ENCODE measurements around the gene SCNN1B.
"Not testable (repeated sequence)": the region's sequence is repeated elsewhere in the genome, so short reads cannot be mapped to it uniquely, and the experiment has no call there.

Gene SCNN1B

DNA sequence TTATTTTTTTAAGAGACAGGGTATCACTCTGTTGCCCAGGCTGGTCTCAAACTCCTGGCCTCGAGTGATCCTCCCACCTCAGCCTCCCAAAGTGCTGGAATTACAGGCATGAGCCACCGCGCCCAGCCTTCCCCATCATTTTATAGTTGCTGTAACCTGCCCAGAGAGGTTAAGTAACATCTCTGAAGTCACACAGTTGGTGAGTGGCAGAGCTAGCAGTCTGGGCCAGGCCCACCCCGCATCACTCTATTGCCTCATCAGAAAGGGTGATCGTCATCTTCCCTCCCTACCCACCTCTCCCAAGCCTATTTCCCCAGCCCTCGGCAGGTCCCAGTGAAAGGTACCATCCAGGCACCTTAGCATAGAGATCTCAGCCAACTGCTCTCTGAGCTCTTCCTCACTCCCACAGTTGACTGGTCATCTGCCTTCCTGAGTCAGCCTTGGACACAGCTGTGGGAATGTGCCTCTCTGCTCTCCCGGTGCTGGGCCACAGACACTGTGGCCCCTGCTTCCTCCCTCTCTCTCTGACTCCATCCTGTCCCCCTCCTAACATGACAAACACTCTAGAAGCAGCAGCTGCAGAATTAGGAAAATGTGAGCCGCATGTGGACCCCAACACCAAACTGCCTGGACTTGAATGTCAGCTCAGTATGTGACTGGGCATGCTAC lies 57.1 kb downstream of the SCNN1B start:
- TF ChIP-seq, protein P1, sequence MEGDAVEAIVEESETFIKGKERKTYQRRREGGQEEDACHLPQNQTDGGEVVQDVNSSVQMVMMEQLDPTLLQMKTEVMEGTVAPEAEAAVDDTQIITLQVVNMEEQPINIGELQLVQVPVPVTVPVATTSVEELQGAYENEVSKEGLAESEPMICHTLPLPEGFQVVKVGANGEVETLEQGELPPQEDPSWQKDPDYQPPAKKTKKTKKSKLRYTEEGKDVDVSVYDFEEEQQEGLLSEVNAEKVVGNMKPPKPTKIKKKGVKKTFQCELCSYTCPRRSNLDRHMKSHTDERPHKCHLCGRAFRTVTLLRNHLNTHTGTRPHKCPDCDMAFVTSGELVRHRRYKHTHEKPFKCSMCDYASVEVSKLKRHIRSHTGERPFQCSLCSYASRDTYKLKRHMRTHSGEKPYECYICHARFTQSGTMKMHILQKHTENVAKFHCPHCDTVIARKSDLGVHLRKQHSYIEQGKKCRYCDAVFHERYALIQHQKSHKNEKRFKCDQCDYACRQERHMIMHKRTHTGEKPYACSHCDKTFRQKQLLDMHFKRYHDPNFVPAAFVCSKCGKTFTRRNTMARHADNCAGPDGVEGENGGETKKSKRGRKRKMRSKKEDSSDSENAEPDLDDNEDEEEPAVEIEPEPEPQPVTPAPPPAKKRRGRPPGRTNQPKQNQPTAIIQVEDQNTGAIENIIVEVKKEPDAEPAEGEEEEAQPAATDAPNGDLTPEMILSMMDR (IDR thresholded peaks at IDR 0.05; ENCODE audit: low read depth, low read length, missing control alignments) = no peak
- DNase-seq (ENCODE audit: extremely low read depth, low read depth) = no peak
- H3K4me3 ChIP-seq (replicated peaks; ENCODE audit: low read depth, low read length) = no peak overlapping the region

DNA sequence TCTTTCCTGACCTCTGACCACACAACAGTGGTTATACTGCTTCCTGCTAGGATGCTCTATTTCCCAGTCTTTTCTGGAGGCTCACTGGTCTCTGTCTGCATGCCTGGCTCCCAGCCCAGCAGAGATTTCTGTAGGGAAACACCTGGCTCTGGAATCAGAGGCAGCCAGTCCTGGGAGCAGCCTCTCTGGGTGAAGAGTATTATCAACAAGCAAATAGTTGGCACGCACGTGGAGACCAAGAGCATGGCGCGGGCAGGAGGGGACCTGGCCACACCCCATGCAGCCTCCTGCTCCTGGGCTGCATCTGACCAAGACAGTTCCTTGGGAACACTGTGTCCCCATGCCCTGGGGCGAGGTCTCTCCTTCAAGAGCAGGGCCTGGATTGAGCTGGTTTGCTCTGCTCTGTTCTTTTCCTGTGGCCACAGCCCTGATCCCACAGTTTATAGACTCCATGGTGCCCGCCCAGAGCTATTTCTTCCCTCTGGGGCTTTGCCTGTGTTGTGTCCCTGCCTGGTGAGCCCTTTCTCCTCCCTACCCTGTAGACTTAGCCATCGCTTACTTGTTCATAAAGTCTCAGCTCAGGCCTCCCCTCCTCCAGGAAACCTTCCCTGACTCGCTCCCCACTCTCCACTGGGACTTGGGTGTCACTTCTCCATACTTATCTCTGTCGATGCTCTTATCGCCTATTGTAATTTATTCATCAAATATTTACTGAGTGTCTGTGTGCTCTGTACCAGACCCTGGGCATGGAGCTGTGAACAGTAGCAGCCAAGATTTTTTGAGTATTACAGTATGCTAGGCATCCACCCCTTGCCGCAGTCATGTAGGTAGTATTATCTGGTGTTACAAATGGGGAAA lies 60.6 kb downstream of the SCNN1B start:
- TF ChIP-seq, protein P1 (IDR thresholded peaks at IDR 0.05; ENCODE audit: low read depth, low read length, missing control alignments) = no peak

DNA sequence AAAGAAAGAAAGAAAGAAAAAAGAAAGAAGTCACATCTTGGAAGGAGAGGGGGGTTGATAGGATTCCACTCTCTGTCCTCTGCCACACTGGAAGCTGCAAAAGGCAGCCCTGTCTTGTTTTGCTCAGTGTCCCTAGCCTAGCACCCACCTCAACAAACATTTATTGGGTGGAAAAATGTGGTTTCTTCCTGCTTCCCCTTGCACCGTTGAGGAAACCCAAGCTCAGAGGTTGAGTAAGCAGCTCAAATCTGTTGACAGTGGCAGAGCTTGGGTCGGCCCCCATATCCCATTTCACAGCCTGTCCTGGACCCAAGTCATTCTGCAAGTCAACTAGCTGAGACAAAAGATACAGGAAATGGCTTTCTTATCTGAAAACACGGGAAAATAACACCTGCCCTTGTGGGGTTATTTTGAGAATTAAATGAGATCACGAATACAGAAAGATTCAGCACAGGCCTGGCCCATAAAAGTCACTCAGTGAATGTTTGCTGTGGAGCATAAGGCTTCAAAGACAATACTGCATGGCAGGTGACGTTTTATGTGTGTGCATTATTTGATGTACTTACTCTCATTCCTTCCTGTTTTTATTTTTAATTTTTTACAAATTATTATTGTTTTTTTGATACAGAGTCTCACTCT lies 63.6 kb downstream of the SCNN1B start:
- no peak overlapping the region for H3K4me3 ChIP-seq (replicated peaks; ENCODE audit: low read depth, low read length)
- DNase-seq (ENCODE audit: extremely low read depth, low read depth) = no peak
- TF ChIP-seq, protein P1 (IDR thresholded peaks at IDR 0.05; ENCODE audit: low read depth, low read length, missing control alignments) = no peak

More for the DNA sequence above, 60.6 kb downstream of the SCNN1B start:
- H3K4me3 ChIP-seq (replicated peaks; ENCODE audit: low read depth, low read length) = no peak overlapping the region
- DNase-seq (ENCODE audit: extremely low read depth, low read depth) = no peak

DNA sequence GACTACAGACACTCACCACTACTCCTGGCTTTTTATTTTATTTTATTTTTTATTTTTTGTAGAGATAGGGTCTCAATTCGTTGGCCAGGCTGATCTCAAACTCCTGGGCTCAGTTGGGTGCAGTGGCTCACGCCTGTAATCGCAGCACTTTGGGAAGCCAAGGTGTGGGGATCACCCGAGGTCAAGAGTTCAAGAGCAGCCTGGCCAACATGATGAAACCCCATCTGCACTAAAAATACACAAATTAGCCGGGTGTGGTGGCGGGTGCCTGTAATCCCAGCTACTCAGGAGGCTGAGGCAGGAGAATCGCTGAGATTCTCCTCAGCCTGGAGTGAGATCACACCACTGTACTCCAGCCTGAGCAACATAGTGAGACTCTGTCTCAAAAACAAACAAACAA lies 64.2 kb downstream of the SCNN1B start:
- not testable (repeated sequence) for H3K4me3 ChIP-seq (replicated peaks; ENCODE audit: low read depth, low read length); DNase-seq (ENCODE audit: extremely low read depth, low read depth)

DNA sequence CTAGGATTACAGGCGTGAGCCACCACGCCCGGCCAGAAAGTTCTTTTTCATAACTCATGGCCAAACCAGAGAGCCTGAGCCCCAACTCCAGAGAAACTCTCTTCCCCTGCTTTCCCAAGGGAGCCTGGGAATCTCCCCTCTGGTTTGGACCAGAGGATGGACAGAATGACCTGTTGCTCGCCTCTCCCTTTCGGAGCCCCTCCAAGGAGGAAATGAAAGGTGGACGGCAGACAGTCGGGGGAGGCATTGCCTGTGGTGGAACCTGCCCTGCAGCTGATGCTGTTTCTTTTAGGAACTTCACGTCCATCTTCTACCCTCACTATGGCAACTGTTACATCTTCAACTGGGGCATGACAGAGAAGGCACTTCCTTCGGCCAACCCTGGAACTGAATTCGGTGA lies 65.5 kb downstream of the SCNN1B start:
- TF ChIP-seq, protein P1 (IDR thresholded peaks at IDR 0.05; ENCODE audit: low read depth, low read length, missing control alignments) = no peak
- no peak overlapping the region for H3K4me3 ChIP-seq (replicated peaks; ENCODE audit: low read depth, low read length)
- no peak for DNase-seq (ENCODE audit: extremely low read depth, low read depth)

DNA sequence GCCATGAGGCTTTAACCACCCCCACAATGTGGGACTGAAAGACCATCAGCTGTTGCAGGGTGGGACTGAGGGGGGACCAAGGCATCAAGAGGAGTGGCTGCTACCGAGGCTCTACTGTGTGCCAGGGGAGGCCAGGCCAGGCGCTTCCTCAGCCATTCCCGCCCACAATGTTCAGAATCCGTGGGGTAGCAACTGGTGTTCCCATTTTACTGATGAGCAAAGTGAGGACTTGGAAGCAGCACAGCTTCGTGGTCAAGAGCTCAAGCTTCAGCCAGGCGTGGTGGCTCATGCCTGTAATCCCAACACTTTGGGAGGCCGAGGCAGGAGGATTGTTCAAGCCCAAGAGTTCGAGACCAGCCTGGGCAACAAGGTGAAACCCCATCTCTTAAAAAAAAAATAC lies 65.9 kb downstream of the SCNN1B start:
- no peak for DNase-seq (ENCODE audit: extremely low read depth, low read depth)
- TF ChIP-seq, protein P1 (IDR thresholded peaks at IDR 0.05; ENCODE audit: low read depth, low read length, missing control alignments) = no peak
- no peak overlapping the region for H3K4me3 ChIP-seq (replicated peaks; ENCODE audit: low read depth, low read length)

DNA sequence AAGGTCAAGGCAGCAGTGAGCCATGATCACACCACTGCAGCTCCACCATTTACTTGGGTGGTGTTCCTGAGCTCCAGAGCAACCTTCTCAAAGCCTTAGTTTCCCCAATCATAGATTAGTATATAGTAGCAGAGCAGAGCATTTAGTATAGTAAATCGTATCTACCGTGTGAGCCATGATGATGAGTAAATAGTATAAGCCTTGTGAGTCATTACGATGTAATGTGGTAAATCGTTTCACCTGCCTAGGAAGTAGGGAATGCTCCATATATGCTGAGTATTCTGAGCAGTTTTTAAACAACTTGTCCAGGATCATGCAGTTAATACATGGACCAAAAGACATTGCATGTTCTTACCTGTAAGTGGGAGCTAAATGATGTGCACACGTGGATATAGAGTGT lies 66.4 kb downstream of the SCNN1B start:
- no peak overlapping the region for H3K4me3 ChIP-seq (replicated peaks; ENCODE audit: low read depth, low read length)
- no peak for DNase-seq (ENCODE audit: extremely low read depth, low read depth)
- TF ChIP-seq, protein P1 (IDR thresholded peaks at IDR 0.05; ENCODE audit: low read depth, low read length, missing control alignments) = no peak
